MCF 10A (cell line): ENCODE measurements around the gene TRMT61B. TPM values are rescaled to one million over a fixed set of nuclear protein-coding genes. Genes with fewer than 3 reads are reported as not detected.
A peak's percentile ranks its signal among the peaks of the same experiment; 100 is the strongest.

ENCODE experiments used
- BruUV-seq: library from RNA; stranded (reverse); fragments of 400-500 nt; replicated peaks from 2 replicates; lab custom pipeline; 2021; lab: Mats Ljungman, UMichigan
- CTCF ChIA-PET: fragments of 300-600 bp; sonication (Branson Sonifier 250); formaldehyde crosslinking; extraction: SDS; loops from one replicate; lab custom pipeline; 2021; ENCODE audit warnings: antibody characterized with exemption, inconsistent platforms; lab: Yijun Ruan, JAX
- POLR2A ChIA-PET: fragments of 300-600, 350-650 bp; sonication (Branson Sonifier 250); formaldehyde crosslinking; extraction: SDS; loops from one replicate; lab custom pipeline; 2020; ENCODE audit warnings: antibody characterized with exemption, inconsistent platforms; lab: Yijun Ruan, JAX
- DNase-seq: peaks from one replicate; pipeline ENCODE4 v3.0.0-alpha.2; 2018; ENCODE audit not compliant: unreplicated experiment
- H3K27ac Mint-ChIP-seq: one replicate; pipeline ENCODE4 v1.8.0; 2022; ENCODE audit warnings: mild to moderate bottlenecking, low read depth, mixed read lengths; ENCODE audit not compliant: unreplicated experiment
- H3K27me3 Mint-ChIP-seq: one replicate; pipeline ENCODE4 v1.8.0; 2022; ENCODE audit warnings: mixed read lengths; ENCODE audit not compliant: insufficient read depth, unreplicated experiment
- H3K36me3 Mint-ChIP-seq: one replicate; pipeline ENCODE4 v1.8.0; 2022; ENCODE audit warnings: mild to moderate bottlenecking, moderate library complexity, mixed read lengths; ENCODE audit not compliant: insufficient read depth, unreplicated experiment
- H3K4me1 Mint-ChIP-seq: one replicate; pipeline ENCODE4 v1.8.0; 2022; ENCODE audit warnings: mixed read lengths; ENCODE audit not compliant: insufficient read depth, unreplicated experiment
- H3K4me3 Mint-ChIP-seq: one replicate; pipeline ENCODE4 v1.8.0; 2022; ENCODE audit warnings: mild to moderate bottlenecking, moderate library complexity, mixed read lengths; ENCODE audit not compliant: unreplicated experiment
- H3K9me3 Mint-ChIP-seq: one replicate; pipeline ENCODE4 v1.8.0; 2022; ENCODE audit warnings: mixed read lengths; ENCODE audit not compliant: unreplicated experiment
- CTCF ChIP-seq: fragments of 200-600 bp; IDR thresholded peaks from one replicate; pipeline ENCODE4 v1.8.0; 2022; ENCODE audit warnings: antibody characterized with exemption, mild to moderate bottlenecking; ENCODE audit not compliant: unreplicated experiment
- intact Hi-C: fragments of 100-400 bp; cut with micrococcal nuclease; formaldehyde crosslinking; loops from 2 replicates; pipeline ENCODE4 v1.14.1; 2022
- total RNA-seq: library from RNA; stranded (reverse); gene quantifications from 2 replicates; pipeline ENCODE4 v1.2.3, GENCODE V29; 2022

Gene TRMT61B
- total RNA-seq, 1 experiment from 2014 or later, result 10.4 TPM

GRCh38 chr2:28880193-28880592 lies 10.1 kb upstream of the TRMT61B start:
- BruUV-seq, result no TSS peak
- ChIA-PET POLR2A (interaction anchor here (0.8 to 2.0 kb wide), 2 partner anchors 10 to 12 kb away, joined by 3 to 8 read pairs; partner anchors contain the start of gene TRMT61B), CTCF (interaction anchor here (0.7 kb wide), 1 partner anchor 443 kb away, joined by 3 read pairs; no protein-coding TSS in a partner anchor)
- Mint-ChIP-seq H3K4me3 (no peak overlapping the region), H3K27me3 (no peaks in the 10 kb centered on the region), H3K9me3 (no peaks in the 10 kb centered on the region), H3K4me1 (no peaks in the 10 kb centered on the region), H3K36me3 (no peaks in the 10 kb centered on the region), H3K27ac (no peak overlapping the region)
- TF ChIP-seq CTCF, result no peak
- intact Hi-C loops, result no loop called here
- no peak for DNase-seq

GRCh38 chr2:28871620-28872019 lies 1.5 kb upstream of the TRMT61B start:
- no TSS peak for BruUV-seq
- intact Hi-C loops, result loop anchor here (2.0 kb wide), 1 partner anchor 23 kb away; the partner anchor contains the start of gene WDR43
- ChIA-PET POLR2A (interaction anchor here (0.6 to 5.5 kb wide), 4 partner anchors 18 to 234 kb away, joined by 4 to 79 read pairs (median 10); partner anchors contain the start of gene WDR43), CTCF (no interaction called here)
- no peak for DNase-seq
- Mint-ChIP-seq H3K9me3 (no peaks in the 10 kb centered on the region), H3K36me3 (no peaks in the 10 kb centered on the region), H3K4me1 (peaks cover 8% of the 10 kb centered on the region), H3K27ac (no peak overlapping the region), H3K27me3 (no peaks in the 10 kb centered on the region), H3K4me3 (no peak overlapping the region)
- TF ChIP-seq CTCF, result no peak

- Mint-ChIP-seq H3K9me3 (no peaks in the 10 kb centered on the region), H3K27ac (peak overlapping the region; percentile 79), H3K27me3 (no peaks in the 10 kb centered on the region), H3K4me1 (peaks cover 16% of the 10 kb centered on the region), H3K4me3 (peak overlapping the region; percentile 92), H3K36me3 (no peaks in the 10 kb centered on the region)
- CTCF ChIA-PET, result interaction anchor here (0.5 to 1.0 kb wide), 4 partner anchors 9 to 1177 kb away, joined by 3 to 4 read pairs (median 3); no protein-coding TSS in a partner anchor
- POLR2A ChIA-PET, result interaction anchor here (0.6 to 5.5 kb wide), 24 partner anchors 9 to 1306 kb away, joined by 3 to 79 read pairs (median 5); partner anchors contain the start of genes WDR43 and YPEL5
- TF ChIP-seq CTCF, result no peak
- no peak for DNase-seq
- no TSS peak for BruUV-seq
- intact Hi-C loops, result loop anchor here (1.0 to 2.0 kb wide), 2 partner anchors 25 to 30 kb away; partner anchors contain the start of gene WDR43
These were observed 489 bp downstream of the TRMT61B start for GRCh38 chr2:28869494-28870145.

GRCh38 chr2:28868611-28869010 lies 1.5 kb downstream of the TRMT61B start:
- BruUV-seq, result no TSS peak
- intact Hi-C loops, result loop anchor here (1.0 kb wide), 1 partner anchor 31 kb away; no protein-coding TSS in a partner anchor
- Mint-ChIP-seq H3K4me3 (peak overlapping the region; percentile 92), H3K27me3 (no peaks in the 10 kb centered on the region), H3K9me3 (no peaks in the 10 kb centered on the region), H3K27ac (peak overlapping the region; percentile 18), H3K4me1 (peaks cover 24% of the 10 kb centered on the region), H3K36me3 (no peaks in the 10 kb centered on the region)
- CTCF ChIA-PET, result interaction anchor here (1.0 kb wide), 1 partner anchor 10 kb away, joined by 4 read pairs; no protein-coding TSS in a partner anchor
- TF ChIP-seq CTCF, result no peak
- no peak for DNase-seq
- POLR2A ChIA-PET, result interaction anchor here (0.7 to 5.5 kb wide), 11 partner anchors 9 to 113 kb away, joined by 3 to 79 read pairs (median 8); partner anchors contain the start of gene WDR43
